ENCODE results near the gene USP12.

GRCh38 chr13:27172495-27172842, 858 bp upstream of the USP12 start:
- TF ChIP-seq CTCF (conservative IDR thresholded peaks at IDR 0.05; ENCODE audit: low read length) = no peak
- no peak for TF ChIP-seq EZH2phosphoT487 (IDR thresholded peaks at IDR 0.05; ENCODE audit: borderline replicate concordance)

Data from Loucy (cell line).